Measurements from ENCODE around the gene EMC8.
A peak's percentile ranks its signal among the peaks of the same experiment; 100 is the strongest.

Gene EMC8

DNA sequence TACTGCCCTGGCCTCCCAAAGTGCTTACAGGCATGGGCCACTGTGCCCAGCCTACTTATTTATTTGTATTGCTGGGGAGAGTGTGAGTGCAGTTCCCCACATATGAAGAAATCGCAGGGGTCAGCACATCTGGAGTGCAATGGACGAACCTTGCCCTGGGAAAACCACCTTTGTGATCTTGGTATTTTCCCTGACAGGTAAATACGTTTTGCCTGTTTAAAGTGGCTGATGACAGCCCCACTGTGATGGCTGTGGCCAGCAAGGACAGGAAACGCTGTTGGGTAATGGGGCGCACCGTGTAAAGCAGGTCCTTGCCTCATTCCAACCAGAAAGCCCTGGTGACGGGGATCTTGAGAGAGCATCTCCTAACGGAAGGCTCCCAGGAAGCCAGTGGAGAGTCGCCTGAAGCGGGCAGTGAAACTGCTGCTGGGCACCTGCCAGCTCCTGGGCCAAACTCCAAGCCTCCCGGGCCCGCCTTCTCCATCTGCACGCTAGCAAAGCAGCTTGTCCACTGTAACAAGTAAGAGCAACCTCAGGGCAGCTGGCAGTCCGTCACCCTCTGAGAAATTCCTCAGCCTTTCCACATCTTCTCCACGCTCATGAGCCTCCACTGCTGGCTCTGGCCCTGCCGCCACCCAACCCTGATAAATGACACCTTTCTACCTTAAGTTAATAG lies 17.5 kb downstream of the EMC8 start:
- no peak for DNase-seq

DNA sequence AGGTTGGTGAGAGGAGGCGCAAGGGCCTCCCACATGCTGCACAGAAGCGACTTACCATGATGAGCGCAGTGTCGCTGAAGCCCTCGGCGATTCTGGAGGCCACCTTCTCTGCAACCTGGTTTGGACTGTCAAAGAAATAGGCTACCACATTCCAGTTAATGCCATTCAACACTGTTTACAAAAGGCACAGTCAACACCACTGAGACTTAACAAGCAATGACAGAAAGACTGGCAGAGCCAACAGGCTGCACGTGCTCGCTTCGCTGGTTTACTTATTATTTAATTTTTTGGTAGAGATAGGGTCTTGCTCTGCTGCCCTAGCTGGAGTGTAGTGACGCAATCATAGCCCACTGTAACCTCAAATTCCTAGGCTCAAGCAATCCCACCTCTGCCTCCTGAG lies 18.2 kb downstream of the EMC8 start:
- no peak for DNase-seq

DNA sequence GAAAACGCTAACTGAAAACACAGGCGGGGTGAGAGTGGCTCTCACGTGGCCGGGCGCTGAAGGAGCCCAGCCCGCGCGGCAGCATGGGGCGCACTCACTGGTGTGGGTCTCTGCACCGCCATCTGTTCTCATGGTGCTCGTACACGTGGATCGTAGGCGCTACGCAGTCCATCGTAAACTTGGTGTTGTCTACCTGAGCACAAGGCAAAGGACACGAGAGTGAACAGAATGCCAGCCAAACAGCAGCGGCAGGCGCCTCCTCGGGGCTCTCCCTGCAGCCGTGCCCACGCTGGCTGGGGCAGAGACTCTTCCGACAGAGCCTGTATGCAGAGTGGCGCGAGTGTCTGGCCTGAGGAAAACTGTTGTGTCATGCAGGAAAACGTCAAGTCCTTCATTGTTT lies 19.1 kb downstream of the EMC8 start:
- DNase-seq: no peak

- DNase-seq: peak; percentile 81
Measured at GRCh38 chr16:85778873-85779272, 20.5 kb downstream of the EMC8 start.

DNA sequence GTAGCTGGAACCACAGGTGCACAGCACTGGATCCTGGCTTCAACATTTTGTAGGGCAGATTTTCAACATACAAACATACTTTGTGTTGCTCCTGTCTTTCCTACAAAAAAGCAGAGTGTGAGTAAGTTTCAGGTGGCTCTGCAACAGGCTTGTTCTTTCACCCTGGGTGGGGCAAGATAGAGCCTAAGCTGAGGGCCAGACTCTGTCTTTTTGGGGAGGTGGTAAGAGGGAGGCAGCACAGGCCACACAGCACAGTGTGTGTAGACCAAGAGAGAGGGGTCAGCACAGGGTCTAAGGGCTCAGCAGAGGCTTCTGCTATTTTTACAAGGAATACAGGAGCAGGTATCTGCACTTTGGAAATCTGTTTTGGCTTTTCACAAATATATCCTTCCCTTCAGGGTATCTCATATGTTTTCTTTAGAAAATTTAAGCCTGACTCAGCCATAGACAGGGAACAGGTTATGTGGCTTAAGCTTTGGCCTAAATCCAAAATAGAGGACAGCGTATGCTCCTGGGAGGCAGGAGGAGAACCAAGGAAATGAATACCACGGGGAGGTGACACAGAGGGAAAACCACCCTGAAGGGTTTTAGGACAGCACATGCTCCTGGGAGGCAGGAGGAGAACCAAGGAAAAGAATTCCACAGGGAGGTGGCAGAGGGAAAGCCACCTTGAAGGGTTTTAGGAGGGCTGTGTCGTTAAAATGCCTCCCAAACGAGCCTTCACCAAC lies 21.6 kb downstream of the EMC8 start:
- DNase-seq: no peak

DNA sequence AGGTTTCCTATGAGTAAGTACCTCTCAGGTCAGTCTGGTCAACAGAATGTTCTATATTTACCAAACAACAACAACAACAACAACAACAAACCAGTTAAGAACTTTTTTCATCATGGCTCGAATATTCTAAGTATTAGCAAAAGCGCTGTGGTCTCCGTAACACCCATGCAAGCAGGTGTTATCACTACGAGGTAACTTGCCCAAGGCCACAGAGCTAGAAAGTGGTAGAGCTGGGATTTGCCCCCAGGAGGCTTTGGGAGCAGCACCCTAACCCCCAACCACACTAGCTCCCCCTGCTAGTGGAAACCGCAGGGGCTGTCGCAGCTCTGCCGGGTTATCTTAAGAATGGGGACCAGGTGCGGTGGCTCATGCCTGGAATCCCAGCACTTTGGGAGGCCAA lies 24.5 kb downstream of the EMC8 start:
- DNase-seq: no peak

- no peak for DNase-seq
Measured at GRCh38 chr16:85774136-85774535, 25.2 kb downstream of the EMC8 start.

DNA sequence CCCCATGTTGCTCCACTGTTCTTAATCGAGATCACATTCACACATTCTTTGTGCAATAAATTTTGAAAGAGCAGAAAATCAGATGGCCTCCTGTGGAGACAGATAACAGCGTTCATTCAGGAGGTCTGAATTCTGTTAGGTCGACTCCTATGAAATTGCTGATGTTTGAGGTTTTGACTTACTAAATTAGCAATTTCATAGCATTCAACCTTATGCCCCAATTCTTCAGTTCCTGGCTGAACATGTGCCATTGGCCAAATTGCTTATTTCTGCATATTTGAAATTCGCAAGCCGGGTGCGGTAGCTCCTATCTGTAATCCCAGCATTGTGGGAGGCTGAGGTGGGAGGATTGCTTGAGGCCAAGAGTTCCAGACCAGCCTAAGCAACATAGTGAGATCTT lies 26.3 kb downstream of the EMC8 start:
- no peak for DNase-seq

DNA sequence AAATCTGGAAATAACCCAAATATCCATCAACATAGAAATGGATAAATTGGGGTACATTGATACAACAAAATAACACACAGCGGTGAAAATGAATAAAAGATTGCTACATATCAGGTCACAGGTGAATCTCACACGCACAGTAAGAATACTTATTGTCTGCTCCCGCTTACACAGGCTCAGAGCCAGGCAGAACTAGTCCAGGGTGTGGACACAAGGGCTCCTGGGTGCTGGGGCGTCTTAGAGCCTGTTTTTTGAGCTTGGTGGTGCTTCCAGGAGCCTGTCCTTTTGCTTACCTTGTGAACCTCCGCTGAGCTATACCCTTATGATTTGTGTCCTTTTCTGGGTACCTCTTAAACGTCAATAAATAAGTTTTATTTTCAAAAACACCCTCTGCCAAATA lies 28.6 kb downstream of the EMC8 start:
- no peak for DNase-seq

DNA sequence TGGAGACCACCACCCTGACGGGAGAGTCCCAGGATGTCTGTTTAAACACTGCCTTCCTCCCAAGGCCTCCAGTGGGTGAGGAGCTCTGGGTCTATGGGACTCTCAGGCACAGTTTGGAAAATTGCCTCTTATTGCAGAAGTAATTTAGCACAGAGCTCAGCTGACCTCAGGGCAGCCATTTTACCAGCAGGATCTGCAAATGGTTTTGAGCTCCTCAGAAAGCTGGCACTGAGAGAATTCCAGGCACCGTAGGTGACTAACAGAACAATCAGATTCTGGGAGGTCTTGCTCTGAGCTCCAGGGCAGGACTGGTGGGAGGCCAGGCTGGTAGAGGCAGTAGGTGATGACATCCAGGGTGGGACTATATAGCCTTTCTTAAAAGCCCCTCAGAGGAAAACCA lies 31.1 kb downstream of the EMC8 start:
- DNase-seq: no peak

GRCh38 chr16:85767531-85767930 lies 31.8 kb downstream of the EMC8 start:
- peak; percentile 52 for DNase-seq

DNA sequence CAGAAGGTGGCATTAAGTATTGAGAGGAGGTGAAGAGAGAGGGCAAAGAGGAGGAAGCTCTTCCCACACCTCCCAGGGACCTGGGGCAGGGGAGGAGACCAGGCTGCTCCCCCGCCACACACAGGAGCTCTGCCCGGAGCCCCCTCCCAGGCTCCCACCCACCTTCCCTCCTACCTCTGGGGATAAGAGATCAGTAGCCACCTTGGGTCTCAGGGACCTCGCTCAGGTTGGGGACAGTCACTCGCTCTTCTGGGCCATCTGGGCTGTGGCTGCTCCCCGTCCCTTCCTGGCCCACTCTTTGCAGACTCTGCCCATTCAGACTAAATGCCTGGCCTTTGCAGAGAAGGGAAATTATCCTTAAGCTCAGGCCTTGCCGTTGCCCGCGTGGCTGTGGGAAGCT lies 33.6 kb downstream of the EMC8 start:
- no peak for DNase-seq

GRCh38 chr16:85765211-85765610 lies 34.1 kb downstream of the EMC8 start:
- DNase-seq: no peak

DNA sequence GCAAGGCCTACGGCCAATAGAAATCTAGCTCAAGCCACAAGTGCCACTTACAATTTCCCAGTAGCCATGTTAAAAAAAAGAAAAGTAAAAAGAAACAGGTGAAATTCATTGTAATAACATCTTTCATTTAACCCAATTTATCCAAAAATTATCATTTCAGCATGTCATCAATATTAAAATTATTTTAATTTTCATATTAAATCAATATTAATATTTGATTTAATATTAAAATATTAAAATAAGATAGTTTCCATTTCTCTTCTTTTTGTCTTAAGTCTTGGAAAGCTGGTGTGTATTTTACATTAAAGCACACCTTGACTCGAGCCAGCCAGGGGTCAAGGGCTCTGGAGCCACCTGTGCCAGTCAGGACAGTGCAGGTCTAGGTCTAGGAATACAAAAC lies 35.7 kb downstream of the EMC8 start:
- DNase-seq: no peak

DNA sequence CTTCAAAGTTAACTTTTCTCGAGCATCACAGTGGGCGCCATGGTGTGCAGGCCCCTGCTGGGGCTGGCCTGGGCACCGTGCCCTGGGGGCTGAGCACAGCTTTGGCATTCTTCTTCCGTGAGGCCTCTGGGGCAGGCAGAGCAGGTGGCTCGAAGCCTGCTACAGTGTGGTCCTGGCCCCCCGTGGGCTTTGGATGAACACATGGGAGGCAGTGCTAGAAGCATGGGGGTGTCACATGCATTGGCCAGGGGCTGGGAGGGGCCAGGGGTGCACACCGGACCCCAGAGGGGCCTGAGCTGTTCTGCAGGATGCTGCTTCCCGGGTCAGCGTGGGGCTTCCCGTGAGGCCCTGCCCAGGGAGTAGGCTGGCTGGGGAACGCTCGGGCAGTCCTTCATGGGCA lies 36.4 kb downstream of the EMC8 start:
- no peak for DNase-seq

- DNase-seq: peak; percentile 79
Measured at GRCh38 chr16:85761861-85762260, 37.5 kb downstream of the EMC8 start.

DNA sequence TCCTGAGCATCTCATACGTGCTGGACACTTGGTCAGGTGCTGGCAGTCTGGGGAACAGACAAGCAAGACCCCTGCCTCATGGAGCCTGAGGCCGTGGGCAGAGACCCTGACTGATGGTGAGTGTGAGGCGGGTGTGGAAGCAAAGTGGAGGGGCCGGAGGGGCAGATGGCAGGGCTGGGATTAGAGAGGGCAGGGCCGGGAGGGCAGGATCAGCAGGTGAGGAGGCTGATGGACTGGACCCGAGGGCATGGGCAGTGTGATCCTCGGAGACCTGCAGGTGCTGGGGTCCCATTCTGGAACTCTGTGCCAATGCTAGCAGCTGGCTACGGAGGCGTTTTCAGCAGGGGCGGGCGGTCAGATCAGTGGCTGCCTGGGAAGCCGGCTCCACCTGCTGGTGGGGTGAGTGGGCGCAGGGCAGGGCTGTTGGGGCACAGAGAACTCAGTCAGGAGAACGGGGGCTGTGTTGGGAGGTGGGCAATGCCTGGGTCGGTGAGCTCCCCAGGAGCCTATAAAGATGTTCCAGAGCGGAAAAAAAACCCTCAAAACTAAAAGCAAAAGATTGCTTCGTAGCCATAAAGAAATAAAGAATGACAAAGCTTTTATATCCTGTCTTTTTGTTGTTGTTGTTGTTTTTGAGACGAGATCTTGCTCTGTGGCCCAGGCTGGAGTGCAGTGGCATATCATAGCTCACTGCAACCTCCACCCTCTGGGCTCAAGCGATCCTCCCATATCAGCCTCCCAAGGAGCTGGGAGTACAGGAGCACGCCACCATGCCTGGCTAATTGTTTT lies 39.5 kb downstream of the EMC8 start:
- DNase-seq: peak; percentile 56

- peak; percentile 94 for DNase-seq
Measured at GRCh38 chr16:85759136-85759535, 40.2 kb downstream of the EMC8 start.

DNA sequence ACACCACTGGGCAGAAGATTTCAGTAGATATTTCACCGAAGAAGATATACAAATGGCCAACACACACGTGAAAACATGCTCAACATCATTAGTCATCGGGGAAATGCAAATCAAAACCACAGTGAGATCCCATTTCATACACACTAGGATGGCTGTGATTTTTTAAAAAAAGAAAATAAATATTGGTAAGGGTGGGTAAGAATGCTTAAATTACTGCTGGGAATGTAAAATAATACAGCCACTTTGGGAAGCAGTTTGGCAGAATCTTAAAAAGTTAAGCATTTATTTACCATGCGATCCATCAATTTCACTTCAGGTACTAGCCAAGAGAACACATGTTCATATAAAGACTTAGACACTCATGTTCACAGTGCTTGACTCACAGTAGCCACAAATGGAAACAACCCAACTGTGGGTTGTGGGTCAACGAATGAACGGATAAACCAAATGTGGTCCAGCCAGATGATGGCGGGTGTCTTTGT lies 42.0 kb downstream of the EMC8 start:
- DNase-seq: peak; percentile 73

GRCh38 chr16:85755929-85756768 lies 43.2 kb downstream of the EMC8 start:
- DNase-seq: no peak

GRCh38 chr16:85754413-85754812 lies 44.9 kb downstream of the EMC8 start:
- peak; percentile 41 for DNase-seq

DNA sequence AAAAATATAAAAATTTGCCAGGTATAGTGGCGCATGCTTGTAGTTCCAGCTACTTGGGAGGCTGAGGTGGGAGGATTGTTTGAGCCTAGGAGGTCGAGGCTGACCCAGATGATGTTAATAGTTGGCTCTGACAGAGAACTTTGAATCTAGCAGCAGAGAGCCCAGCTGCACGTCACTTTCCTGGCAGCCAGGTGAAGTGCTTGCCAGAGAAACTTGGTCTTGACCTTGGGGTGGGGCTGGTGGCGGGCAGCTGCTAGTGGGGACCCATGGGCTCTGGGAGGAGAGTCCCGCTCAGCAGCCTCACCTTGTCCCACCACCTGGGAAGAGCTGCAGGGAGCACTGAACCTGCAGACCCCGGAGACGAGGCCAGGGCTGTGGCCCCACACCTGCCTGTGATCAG lies 45.4 kb downstream of the EMC8 start:
- no peak for DNase-seq

DNA sequence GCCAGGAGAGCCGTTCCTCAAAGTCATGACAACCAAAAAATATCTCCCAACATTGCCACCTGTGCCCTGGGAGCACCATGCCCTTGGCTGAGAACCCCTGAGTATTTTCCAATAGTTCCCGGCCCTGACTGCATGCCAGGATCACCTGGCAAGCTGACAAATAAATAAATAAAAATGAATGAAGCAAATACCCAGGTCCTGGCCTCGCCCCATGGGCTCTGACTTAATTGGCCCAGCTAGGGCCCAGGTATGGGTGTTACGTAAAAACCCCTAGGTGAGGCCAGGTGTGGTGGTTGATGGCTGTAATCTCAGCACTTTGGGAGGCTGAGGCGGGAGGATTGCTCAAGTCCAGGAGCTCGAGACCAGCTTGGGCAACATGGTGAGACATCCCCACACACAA lies 45.8 kb downstream of the EMC8 start:
- DNase-seq: no peak
